Natural killer cell (primary cell): ENCODE data around the gene CDH5. TPM values are rescaled to one million over a fixed set of nuclear protein-coding genes. Genes with fewer than 3 reads are reported as not detected.

Experiments used
- ATAC-seq, 3 donors: fragments of 150-1000 bp in 2 of 3; fragments of 200-7000 bp in 1 of 3; cut with Tn5 transposase; 1 replicate in 1 of 3; 2 replicates in 2 of 3; pipeline ENCODE4 v1.10.0; 2021; ENCODE audit warnings: mild to moderate bottlenecking in 2 of 3, moderate library complexity in 2 of 3
- DNase-seq, 2 donors: peaks; one replicate each; pipeline versions ENCODE4 v3.0.0 to v3.0.0-alpha.2; 2013 to 2021; ENCODE audit warnings: mixed read lengths in 1 of 2
- H3K27ac ChIP-seq: one replicate; pipeline ENCODE4 v1.5.1; 2013; ENCODE audit warnings: mild to moderate bottlenecking, low read length
- H3K27me3 ChIP-seq: one replicate; pipeline ENCODE4 v1.6.1; 2013; ENCODE audit warnings: low read length; ENCODE audit not compliant: control insufficient read depth, insufficient read depth
- H3K36me3 ChIP-seq: one replicate; pipeline ENCODE4 v1.6.1; 2013; ENCODE audit warnings: low read length; ENCODE audit not compliant: control insufficient read depth, insufficient read depth
- H3K4me1 ChIP-seq: one replicate; pipeline ENCODE4 v1.6.1; 2013; ENCODE audit warnings: low read length; ENCODE audit not compliant: control insufficient read depth, insufficient read depth
- H3K4me3 ChIP-seq: one replicate; pipeline ENCODE4 v1.5.1; 2013; ENCODE audit warnings: low read length
- H3K9me3 ChIP-seq: one replicate; pipeline ENCODE4 v1.6.1; 2013; ENCODE audit warnings: low read length; ENCODE audit not compliant: control insufficient read depth, insufficient read depth
- H3K27ac Mint-ChIP-seq, 2 donors: one replicate each; pipeline ENCODE4 v1.8.0; 2022; ENCODE audit warnings: mild to moderate bottlenecking in 2 of 2, mixed read lengths in 2 of 2, moderate library complexity in 1 of 2
- H3K27me3 Mint-ChIP-seq, 2 donors: one replicate each; pipeline ENCODE4 v1.8.0; 2022; ENCODE audit warnings: low read depth in 2 of 2, mixed read lengths in 2 of 2
- H3K36me3 Mint-ChIP-seq: one replicate; pipeline ENCODE4 v1.8.0; 2022; ENCODE audit warnings: mixed read lengths
- H3K4me1 Mint-ChIP-seq, 2 donors: one replicate each; pipeline ENCODE4 v1.8.0; 2022; ENCODE audit warnings: mixed read lengths in 2 of 2
- H3K4me3 Mint-ChIP-seq: one replicate; pipeline ENCODE4 v1.8.0; 2022; ENCODE audit warnings: mild to moderate bottlenecking, moderate library complexity, mixed read lengths
- H3K9me3 Mint-ChIP-seq, 2 donors: one replicate each; pipeline ENCODE4 v1.8.0; 2022; ENCODE audit warnings: mixed read lengths in 2 of 2
- WGBS: methylation state at CpG from one replicate; pipeline ENCODE4 v1.1.7; 2013; ENCODE audit warnings: missing lambda C conversion rate; ENCODE audit not compliant: insufficient coverage; 5-methylcytosine and 5-hydroxymethylcytosine counted together
- intact Hi-C: fragments of 100-400 bp; cut with micrococcal nuclease; formaldehyde crosslinking; loops from one replicate; pipeline ENCODE4 v1.14.2; 2022
- total RNA-seq, 4 donors: library from RNA; stranded (reverse); fragments of 120-200 nt in 1 of 4; gene quantifications; one replicate each; pipeline versions ENCODE4 v1.2.3 to v1.2.4, GENCODE V29; 2013 to 2022
- TF ChIP-seq, protein P1 (sequence below): fragments of 200-600 bp; IDR thresholded peaks from one replicate; pipeline ENCODE4 v1.8.0; 2022; ENCODE audit warnings: antibody characterized with exemption

CDH5 gene
- total RNA-seq, 3 donors from 2014 or later (not counting 1 experiment from before 2014, with no cell fraction given): not detected

- Histone ChIP-seq H3K4me1 (peaks cover 7% of the 10 kb centered on the region), H3K9me3 (no peaks in the 10 kb centered on the region), H3K27me3 (peaks cover 3% of the 10 kb centered on the region), H3K27ac (no peak overlapping the region), H3K4me3 (no peak overlapping the region), H3K36me3 (no peaks in the 10 kb centered on the region)
- ATAC-seq: no peak
- H3K27me3 Mint-ChIP-seq: peaks cover 38 to 48% of the 10 kb centered on the region in 2 donors
- peaks cover 6 to 28% of the 10 kb centered on the region in 2 donors for H3K4me1 Mint-ChIP-seq
- no peaks in the 10 kb centered on the region for H3K9me3 Mint-ChIP-seq
- 69% methylated on average over 4 of the region's 4 CpGs for WGBS
- intact Hi-C loops: no loop called here
- no peak overlapping the region for H3K4me3 Mint-ChIP-seq
- no peaks in the 10 kb centered on the region for H3K36me3 Mint-ChIP-seq
- DNase-seq: no peak
- TF ChIP-seq, protein P1, sequence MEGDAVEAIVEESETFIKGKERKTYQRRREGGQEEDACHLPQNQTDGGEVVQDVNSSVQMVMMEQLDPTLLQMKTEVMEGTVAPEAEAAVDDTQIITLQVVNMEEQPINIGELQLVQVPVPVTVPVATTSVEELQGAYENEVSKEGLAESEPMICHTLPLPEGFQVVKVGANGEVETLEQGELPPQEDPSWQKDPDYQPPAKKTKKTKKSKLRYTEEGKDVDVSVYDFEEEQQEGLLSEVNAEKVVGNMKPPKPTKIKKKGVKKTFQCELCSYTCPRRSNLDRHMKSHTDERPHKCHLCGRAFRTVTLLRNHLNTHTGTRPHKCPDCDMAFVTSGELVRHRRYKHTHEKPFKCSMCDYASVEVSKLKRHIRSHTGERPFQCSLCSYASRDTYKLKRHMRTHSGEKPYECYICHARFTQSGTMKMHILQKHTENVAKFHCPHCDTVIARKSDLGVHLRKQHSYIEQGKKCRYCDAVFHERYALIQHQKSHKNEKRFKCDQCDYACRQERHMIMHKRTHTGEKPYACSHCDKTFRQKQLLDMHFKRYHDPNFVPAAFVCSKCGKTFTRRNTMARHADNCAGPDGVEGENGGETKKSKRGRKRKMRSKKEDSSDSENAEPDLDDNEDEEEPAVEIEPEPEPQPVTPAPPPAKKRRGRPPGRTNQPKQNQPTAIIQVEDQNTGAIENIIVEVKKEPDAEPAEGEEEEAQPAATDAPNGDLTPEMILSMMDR: no peak
- no peak overlapping the region for H3K27ac Mint-ChIP-seq
Observed at GRCh38 chr16:66365651-66366050, 840 bp upstream of the CDH5 start.

GRCh38 chr16:66367968-66368891 is 1.7 kb downstream of the CDH5 start:
- Mint-ChIP-seq H3K4me3 (no peak overlapping the region), H3K9me3 (no peaks in the 10 kb centered on the region), H3K36me3 (no peaks in the 10 kb centered on the region), H3K27me3 (peaks cover 19 to 24% of the 10 kb centered on the region in 2 donors), H3K4me1 (peaks cover 0 to 18% of the 10 kb centered on the region in 2 donors), H3K27ac (no peak overlapping the region)
- 74% methylated on average over 11 of the region's 11 CpGs for WGBS
- Histone ChIP-seq H3K27me3 (no peaks in the 10 kb centered on the region), H3K4me1 (no peaks in the 10 kb centered on the region), H3K9me3 (no peaks in the 10 kb centered on the region), H3K4me3 (no peak overlapping the region), H3K36me3 (no peaks in the 10 kb centered on the region), H3K27ac (no peak overlapping the region)
- TF ChIP-seq, protein P1: no peak
- intact Hi-C loops: no loop called here
- ATAC-seq: peak in 1 of 3 donors; percentile 3
- DNase-seq: no peak

- WGBS: 55% methylated on average over 5 of the region's 5 CpGs
- no peak overlapping the region for H3K4me3 Mint-ChIP-seq
- H3K27ac Mint-ChIP-seq: no peak overlapping the region
- Histone ChIP-seq H3K4me1 (no peaks in the 10 kb centered on the region), H3K27me3 (no peaks in the 10 kb centered on the region), H3K4me3 (no peak overlapping the region), H3K36me3 (no peaks in the 10 kb centered on the region), H3K9me3 (no peaks in the 10 kb centered on the region), H3K27ac (no peak overlapping the region)
- TF ChIP-seq, protein P1: no peak
- ATAC-seq: peak in 1 of 3 donors; percentile 21
- H3K27me3 Mint-ChIP-seq: peaks cover 14 to 15% of the 10 kb centered on the region in 2 donors
- H3K4me1 Mint-ChIP-seq: peaks cover 0 to 17% of the 10 kb centered on the region in 2 donors
- H3K9me3 Mint-ChIP-seq: no peaks in the 10 kb centered on the region
- DNase-seq: no peak
- H3K36me3 Mint-ChIP-seq: no peaks in the 10 kb centered on the region
- intact Hi-C loops: no loop called here
Observed at GRCh38 chr16:66369055-66369592, 2.6 kb downstream of the CDH5 start.
